BLaER1 treated with 17β-estradiol and CSF1 and Interleukin-3, amounts not matched to agents 10 nM and 100 nM (cell line): ENCODE measurements around the gene ASB4.

Experiments used
- H3K27ac ChIP-seq, 11 experiments: shearing (Covaris generic); formaldehyde crosslinking; 2 replicates each; pipeline ENCODE4 v1.8.1; 2022
- H3K27me3 ChIP-seq, 11 experiments: shearing (Covaris generic); formaldehyde crosslinking; 2 replicates each; pipeline ENCODE4 v1.8.1; 2022
- H3K36me3 ChIP-seq, 11 experiments: shearing (Covaris generic); formaldehyde crosslinking; 2 replicates each; pipeline ENCODE4 v1.8.1; 2022
- H3K4me1 ChIP-seq, 10 experiments: shearing (Covaris generic); formaldehyde crosslinking; 2 replicates each; pipeline ENCODE4 v1.8.1; 2022
- H3K4me2 ChIP-seq, 11 experiments: shearing (Covaris generic); formaldehyde crosslinking; 2 replicates each; pipeline ENCODE4 v1.8.1; 2022
- H3K4me3 ChIP-seq, 10 experiments: shearing (Covaris generic); formaldehyde crosslinking; 2 replicates each; pipeline ENCODE4 v1.8.1; 2022
- H3K9ac ChIP-seq, 11 experiments: shearing (Covaris generic); formaldehyde crosslinking; 2 replicates each; pipeline ENCODE4 v1.8.1; 2022
- H3K9me3 ChIP-seq, 11 experiments: shearing (Covaris generic); formaldehyde crosslinking; replicated peaks in 1 of 11; 2 replicates each; pipeline ENCODE4 v1.8.1; 2022
- H4K20me1 ChIP-seq, 11 experiments: shearing (Covaris generic); formaldehyde crosslinking; 2 replicates each; pipeline ENCODE4 v1.8.1; 2022
- Cebpa-rat ChIP-seq, 11 experiments: shearing (Covaris generic); IDR thresholded peaks; 2 replicates each; pipeline ENCODE4 v1.8.1; 2022

The ASB4 gene

DNA sequence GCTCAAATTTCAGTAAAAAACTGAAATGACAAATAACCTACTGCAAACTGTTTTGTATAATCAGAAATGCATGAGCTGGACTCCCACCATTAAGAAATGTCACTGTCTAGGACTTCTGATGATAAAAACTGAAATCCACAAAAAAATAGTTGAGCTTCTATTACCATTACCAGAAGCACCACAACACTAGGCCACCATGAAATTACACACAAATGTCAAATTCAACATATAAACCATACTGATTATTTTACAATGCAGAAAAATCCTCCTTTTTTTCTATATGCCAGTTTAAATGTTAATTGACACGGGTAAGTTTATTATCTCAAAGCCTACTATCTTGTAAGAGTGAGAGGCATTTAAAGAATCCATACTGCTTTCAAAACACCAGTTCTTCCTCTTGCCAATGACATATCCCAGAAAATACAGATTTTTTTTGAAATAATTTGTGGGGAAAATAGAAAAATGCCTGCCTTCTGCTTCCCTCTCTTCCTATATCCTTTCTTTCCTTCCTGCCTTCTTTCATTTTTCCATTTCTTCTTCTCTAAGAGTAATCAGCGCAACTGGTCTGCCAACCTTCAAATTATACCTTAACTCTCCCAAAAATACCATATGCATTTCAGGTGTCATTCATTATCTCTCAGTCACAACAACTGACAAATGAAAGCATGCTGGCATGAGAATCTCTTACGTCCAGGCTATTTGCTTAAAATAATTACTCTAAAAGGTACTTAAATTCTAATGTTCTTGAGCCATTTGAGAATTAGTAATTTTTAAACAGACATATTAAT is 98.3 kb downstream of the ASB4 start:
- Histone ChIP-seq H3K4me3 (no peak overlapping the region), H3K36me3 (no peaks in the 10 kb centered on the region), H4K20me1 (no peaks in the 10 kb centered on the region)

DNA sequence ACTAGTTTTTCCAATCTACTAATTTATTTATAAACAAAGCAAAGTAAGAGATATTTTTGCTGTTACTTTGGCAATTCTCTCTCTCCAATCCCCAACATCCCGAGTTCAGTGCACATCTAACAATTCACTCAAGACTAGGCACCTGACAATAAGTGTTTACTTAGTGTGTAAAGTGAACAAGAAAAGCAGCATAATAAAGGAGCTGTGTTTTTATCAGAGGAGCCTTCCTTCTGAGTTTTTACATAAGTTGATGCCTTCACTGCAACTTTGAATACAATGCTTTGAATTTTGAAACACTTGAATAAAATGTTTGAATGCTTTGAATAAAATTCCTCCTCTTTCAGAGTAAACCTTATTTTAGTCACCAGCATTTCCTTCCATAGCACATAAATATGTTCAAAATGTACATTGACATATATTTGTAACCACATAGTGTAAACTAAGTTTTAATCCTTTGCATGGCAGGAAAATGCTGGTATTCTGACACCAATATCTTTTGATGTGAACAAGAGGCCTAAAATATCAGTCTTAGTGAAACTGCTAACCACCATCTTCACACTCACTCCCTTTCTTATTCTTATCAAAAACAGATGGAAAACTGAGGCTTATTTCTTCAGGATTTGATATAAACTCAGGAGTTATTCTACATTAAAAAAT is 99.2 kb downstream of the ASB4 start:
- H3K27me3 ChIP-seq, result no peaks in the 10 kb centered on the region
- no peak for TF ChIP-seq Cebpa-rat (IDR thresholded peaks at IDR 0.05)
- peaks cover 0 to 8% (median 0%) of the 10 kb centered on the region in 10 experiments; a peak in 3 of 20 replicates for H3K4me1 ChIP-seq

More for the DNA sequence above, 98.3 kb downstream of the ASB4 start:
- no peak for TF ChIP-seq Cebpa-rat (IDR thresholded peaks at IDR 0.05)
- Histone ChIP-seq H3K27ac (no peak overlapping the region), H3K27me3 (no peaks in the 10 kb centered on the region), H3K9ac (no peak overlapping the region), H3K4me1 (peaks cover 0 to 8% (median 0%) of the 10 kb centered on the region in 10 experiments; a peak in 3 of 20 replicates), H3K4me2 (no peak overlapping the region), H3K9me3 (no peaks in the 10 kb centered on the region)

DNA sequence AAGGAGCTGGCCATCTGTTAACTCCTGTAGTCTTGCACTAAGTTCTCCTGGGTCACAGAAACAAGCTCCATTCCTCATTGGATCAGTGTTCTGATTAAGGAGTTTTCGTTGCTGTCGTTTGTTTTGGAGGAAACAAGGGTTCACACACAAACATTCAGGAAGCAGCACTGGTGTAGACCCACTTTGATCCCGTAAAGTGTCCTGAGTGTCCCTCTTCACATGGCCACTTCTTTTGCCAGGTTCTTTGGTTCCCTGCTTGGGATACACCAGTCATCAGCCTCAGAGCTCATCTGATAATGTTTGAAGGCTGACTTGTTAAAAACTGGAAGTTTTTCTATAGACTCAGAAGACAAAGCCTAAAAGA is 99.7 kb downstream of the ASB4 start:
- Histone ChIP-seq H3K27me3 (no peaks in the 10 kb centered on the region), H3K36me3 (no peaks in the 10 kb centered on the region), H3K4me3 (no peak overlapping the region), H3K9me3 (no peaks in the 10 kb centered on the region), H3K27ac (no peak overlapping the region), H3K9ac (no peak overlapping the region), H3K4me1 (peaks cover 0 to 8% (median 0%) of the 10 kb centered on the region in 10 experiments; a peak in 3 of 20 replicates), H3K4me2 (no peak overlapping the region), H4K20me1 (no peaks in the 10 kb centered on the region)
- TF ChIP-seq Cebpa-rat (IDR thresholded peaks at IDR 0.05), result no peak

More for the DNA sequence above, 99.2 kb downstream of the ASB4 start:
- Histone ChIP-seq H3K4me3 (no peak overlapping the region), H4K20me1 (no peaks in the 10 kb centered on the region), H3K36me3 (no peaks in the 10 kb centered on the region), H3K9me3 (no peaks in the 10 kb centered on the region), H3K27ac (no peak overlapping the region), H3K9ac (no peak overlapping the region), H3K4me2 (no peak overlapping the region)

DNA sequence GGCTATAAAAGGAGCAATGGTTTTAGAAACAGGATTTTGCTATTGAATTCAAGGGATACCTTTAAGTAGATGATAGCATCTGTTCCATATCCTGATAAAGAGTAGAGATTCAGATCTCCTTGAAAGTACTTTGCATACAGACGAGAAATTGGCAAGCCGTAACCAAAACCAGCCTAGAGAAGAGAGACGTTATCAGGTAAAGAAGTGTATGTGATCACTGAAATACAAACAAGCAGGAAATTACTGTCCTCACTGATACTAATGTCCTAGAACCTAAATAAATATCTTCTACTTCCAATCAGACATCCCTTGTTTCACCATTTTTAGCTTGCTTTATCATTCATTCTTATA is 101.2 kb downstream of the ASB4 start:
- Histone ChIP-seq H3K9ac (no peak overlapping the region), H4K20me1 (no peaks in the 10 kb centered on the region), H3K4me2 (no peak overlapping the region), H3K27me3 (no peaks in the 10 kb centered on the region), H3K9me3 (no peaks in the 10 kb centered on the region), H3K27ac (no peak overlapping the region), H3K4me1 (peaks cover 0 to 8% (median 0%) of the 10 kb centered on the region in 10 experiments; a peak in 3 of 20 replicates), H3K4me3 (no peak overlapping the region), H3K36me3 (no peaks in the 10 kb centered on the region)
- no peak for TF ChIP-seq Cebpa-rat (IDR thresholded peaks at IDR 0.05)

DNA sequence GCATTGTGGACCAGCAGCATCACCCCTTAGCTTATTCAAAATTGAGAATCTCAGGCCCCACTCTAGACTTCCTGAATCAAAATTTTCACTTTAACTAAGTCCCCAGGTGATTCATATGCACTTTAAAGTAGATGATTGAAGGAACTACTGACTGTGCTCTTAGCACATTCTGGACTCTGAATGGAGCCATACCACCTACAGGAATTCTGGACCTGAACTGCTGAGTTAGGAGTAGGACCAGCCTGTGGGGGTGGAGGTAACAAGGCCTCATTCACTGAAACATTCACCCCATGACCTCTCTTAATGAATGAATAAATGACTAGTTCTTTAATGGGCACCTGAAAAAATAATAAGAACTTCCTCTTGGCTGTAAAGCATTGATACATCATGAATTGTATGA is 103.3 kb downstream of the ASB4 start:
- H3K36me3 ChIP-seq, result no peaks in the 10 kb centered on the region
- H3K9ac ChIP-seq, result no peak overlapping the region
- H4K20me1 ChIP-seq, result no peaks in the 10 kb centered on the region
- no peak overlapping the region for H3K4me3 ChIP-seq
- peaks cover 0 to 8% (median 0%) of the 10 kb centered on the region in 10 experiments; a peak in 3 of 20 replicates for H3K4me1 ChIP-seq
- H3K27ac ChIP-seq, result no peak overlapping the region
- no peak for TF ChIP-seq Cebpa-rat (IDR thresholded peaks at IDR 0.05)
- no peaks in the 10 kb centered on the region for H3K27me3 ChIP-seq
- H3K4me2 ChIP-seq, result peak overlapping the region in 2 of 11 experiments; percentile 16 to 32; a peak in 1 of 22 replicates
- H3K9me3 ChIP-seq, result no peaks in the 10 kb centered on the region

DNA sequence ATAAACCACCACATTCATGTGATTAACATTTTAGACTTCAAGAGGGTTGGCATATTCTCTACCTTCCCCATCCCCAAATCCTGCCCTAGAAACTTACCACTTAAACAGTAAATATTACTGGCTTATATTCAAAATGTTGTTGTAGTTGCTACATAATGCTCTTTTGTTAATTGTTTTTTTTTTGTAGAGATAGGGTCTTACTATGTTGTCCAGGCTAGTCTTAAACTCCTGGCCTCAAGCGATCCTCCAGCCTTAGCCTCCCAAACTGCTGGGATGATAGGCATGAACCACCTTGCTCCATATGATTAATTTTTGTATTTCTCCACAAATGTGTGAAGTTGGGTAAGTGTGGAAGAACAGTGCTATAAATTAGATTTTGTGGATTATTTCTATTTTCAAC is 104.0 kb downstream of the ASB4 start:
- Histone ChIP-seq H3K9me3 (no peaks in the 10 kb centered on the region), H3K27ac (no peak overlapping the region), H3K4me3 (no peak overlapping the region), H3K27me3 (no peaks in the 10 kb centered on the region), H4K20me1 (no peaks in the 10 kb centered on the region), H3K4me1 (peaks cover 0 to 8% (median 0%) of the 10 kb centered on the region in 10 experiments; a peak in 3 of 20 replicates), H3K4me2 (no peak overlapping the region), H3K9ac (no peak overlapping the region), H3K36me3 (no peaks in the 10 kb centered on the region)
- no peak for TF ChIP-seq Cebpa-rat (IDR thresholded peaks at IDR 0.05)
